ENCODE results near the gene COLQ.

DNA sequence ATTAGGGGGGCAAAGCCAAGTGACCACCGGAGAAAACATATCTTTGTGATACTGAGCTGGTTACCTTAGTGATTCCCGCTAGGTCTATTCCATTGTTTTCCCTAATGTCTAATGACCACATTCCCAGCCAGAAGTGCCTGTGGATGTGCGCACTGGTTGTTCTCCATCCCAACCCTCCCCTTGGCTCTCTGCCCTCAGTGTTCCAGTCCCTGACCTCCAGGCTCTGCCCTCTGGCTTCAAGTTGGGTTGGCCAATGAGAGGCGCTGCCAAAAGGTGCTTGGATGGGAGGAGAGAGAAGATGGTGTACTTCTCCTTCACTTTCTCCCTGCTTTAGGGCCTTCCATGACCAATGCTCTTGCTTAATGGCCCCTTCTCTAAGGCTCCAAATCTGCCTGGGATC, 2.4 kb downstream of the COLQ start:
- TF ChIP-seq, protein P1, sequence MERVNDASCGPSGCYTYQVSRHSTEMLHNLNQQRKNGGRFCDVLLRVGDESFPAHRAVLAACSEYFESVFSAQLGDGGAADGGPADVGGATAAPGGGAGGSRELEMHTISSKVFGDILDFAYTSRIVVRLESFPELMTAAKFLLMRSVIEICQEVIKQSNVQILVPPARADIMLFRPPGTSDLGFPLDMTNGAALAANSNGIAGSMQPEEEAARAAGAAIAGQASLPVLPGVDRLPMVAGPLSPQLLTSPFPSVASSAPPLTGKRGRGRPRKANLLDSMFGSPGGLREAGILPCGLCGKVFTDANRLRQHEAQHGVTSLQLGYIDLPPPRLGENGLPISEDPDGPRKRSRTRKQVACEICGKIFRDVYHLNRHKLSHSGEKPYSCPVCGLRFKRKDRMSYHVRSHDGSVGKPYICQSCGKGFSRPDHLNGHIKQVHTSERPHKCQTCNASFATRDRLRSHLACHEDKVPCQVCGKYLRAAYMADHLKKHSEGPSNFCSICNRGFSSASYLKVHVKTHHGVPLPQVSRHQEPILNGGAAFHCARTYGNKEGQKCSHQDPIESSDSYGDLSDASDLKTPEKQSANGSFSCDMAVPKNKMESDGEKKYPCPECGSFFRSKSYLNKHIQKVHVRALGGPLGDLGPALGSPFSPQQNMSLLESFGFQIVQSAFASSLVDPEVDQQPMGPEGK (CRISPR knock-in tag; IDR thresholded peaks at IDR 0.05; ENCODE audit: borderline replicate concordance): no peak
- TF ChIP-seq ZFP30 (CRISPR knock-in tag; IDR thresholded peaks at IDR 0.05) (no peak), OSR1 (CRISPR knock-in tag; IDR thresholded peaks at IDR 0.05) (no peak), RARB (CRISPR knock-in tag; IDR thresholded peaks at IDR 0.05) (no peak), ARNTL (CRISPR knock-in tag; IDR thresholded peaks at IDR 0.05; ENCODE audit: borderline replicate concordance, low read depth) (no peak), ZC3H10 (CRISPR knock-in tag; IDR thresholded peaks at IDR 0.05) (no peak), ZFP3 (CRISPR knock-in tag; IDR thresholded peaks at IDR 0.05) (no peak), ZNF565 (CRISPR knock-in tag; conservative IDR thresholded peaks at IDR 0.05; ENCODE audit: low read depth) (no peak), BACH2 (CRISPR knock-in tag; IDR thresholded peaks at IDR 0.05; ENCODE audit: borderline replicate concordance) (no peak), CSDC2 (CRISPR knock-in tag; IDR thresholded peaks at IDR 0.05) (no peak)
- TF ChIP-seq, protein P2, sequence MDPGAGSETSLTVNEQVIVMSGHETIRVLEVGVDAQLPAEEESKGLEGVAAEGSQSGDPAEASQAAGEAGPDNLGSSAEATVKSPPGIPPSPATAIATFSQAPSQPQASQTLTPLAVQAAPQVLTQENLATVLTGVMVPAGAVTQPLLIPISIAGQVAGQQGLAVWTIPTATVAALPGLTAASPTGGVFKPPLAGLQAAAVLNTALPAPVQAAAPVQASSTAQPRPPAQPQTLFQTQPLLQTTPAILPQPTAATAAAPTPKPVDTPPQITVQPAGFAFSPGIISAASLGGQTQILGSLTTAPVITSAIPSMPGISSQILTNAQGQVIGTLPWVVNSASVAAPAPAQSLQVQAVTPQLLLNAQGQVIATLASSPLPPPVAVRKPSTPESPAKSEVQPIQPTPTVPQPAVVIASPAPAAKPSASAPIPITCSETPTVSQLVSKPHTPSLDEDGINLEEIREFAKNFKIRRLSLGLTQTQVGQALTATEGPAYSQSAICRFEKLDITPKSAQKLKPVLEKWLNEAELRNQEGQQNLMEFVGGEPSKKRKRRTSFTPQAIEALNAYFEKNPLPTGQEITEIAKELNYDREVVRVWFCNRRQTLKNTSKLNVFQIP (CRISPR knock-in tag; IDR thresholded peaks at IDR 0.05; ENCODE audit: borderline replicate concordance, low read depth): no peak
- TF ChIP-seq, protein P3, sequence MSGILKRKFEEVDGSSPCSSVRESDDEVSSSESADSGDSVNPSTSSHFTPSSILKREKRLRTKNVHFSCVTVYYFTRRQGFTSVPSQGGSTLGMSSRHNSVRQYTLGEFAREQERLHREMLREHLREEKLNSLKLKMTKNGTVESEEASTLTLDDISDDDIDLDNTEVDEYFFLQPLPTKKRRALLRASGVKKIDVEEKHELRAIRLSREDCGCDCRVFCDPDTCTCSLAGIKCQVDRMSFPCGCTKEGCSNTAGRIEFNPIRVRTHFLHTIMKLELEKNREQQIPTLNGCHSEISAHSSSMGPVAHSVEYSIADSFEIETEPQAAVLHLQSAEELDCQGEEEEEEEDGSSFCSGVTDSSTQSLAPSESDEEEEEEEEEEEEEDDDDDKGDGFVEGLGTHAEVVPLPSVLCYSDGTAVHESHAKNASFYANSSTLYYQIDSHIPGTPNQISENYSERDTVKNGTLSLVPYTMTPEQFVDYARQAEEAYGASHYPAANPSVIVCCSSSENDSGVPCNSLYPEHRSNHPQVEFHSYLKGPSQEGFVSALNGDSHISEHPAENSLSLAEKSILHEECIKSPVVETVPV (CRISPR knock-in tag; IDR thresholded peaks at IDR 0.05): no peak
